ENCODE results near the gene TXNL1. TPM values are rescaled to one million over a fixed set of nuclear protein-coding genes. Genes with fewer than 3 reads are reported as not detected.

Gene TXNL1
- total RNA-seq, 1 donor from 2014 or later = 85.8 TPM

DNA sequence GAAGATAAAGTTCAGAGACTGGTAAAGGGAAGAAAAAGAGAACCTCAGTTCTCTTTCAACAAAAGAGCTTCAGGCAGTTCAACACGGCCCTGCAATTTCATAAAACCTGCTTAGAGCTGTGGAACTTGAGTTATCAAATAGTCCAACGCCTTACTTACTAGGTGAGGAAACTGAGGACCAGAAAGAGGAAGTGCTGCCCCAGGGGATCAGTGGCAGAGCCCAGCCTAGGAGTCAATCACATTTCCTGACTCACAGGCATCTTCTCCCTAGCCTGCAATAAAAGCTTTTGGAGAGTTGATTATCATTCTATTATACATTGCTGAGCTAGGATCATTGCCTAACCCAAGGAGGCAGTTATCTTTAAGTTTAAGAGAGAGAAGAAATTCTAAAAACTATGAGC is 77.4 kb downstream of the TXNL1 start:
- TF ChIP-seq, protein P1, sequence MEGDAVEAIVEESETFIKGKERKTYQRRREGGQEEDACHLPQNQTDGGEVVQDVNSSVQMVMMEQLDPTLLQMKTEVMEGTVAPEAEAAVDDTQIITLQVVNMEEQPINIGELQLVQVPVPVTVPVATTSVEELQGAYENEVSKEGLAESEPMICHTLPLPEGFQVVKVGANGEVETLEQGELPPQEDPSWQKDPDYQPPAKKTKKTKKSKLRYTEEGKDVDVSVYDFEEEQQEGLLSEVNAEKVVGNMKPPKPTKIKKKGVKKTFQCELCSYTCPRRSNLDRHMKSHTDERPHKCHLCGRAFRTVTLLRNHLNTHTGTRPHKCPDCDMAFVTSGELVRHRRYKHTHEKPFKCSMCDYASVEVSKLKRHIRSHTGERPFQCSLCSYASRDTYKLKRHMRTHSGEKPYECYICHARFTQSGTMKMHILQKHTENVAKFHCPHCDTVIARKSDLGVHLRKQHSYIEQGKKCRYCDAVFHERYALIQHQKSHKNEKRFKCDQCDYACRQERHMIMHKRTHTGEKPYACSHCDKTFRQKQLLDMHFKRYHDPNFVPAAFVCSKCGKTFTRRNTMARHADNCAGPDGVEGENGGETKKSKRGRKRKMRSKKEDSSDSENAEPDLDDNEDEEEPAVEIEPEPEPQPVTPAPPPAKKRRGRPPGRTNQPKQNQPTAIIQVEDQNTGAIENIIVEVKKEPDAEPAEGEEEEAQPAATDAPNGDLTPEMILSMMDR (conservative IDR thresholded peaks at IDR 0.05) = no peak
- H3K9me3 Mint-ChIP-seq = no peaks in the 10 kb centered on the region
- H3K27me3 Mint-ChIP-seq (ENCODE audit: low read depth) = no peaks in the 10 kb centered on the region
- H3K27ac Mint-ChIP-seq (ENCODE audit: unreplicated experiment) = no peak overlapping the region
- no peaks in the 10 kb centered on the region for H3K36me3 Mint-ChIP-seq (ENCODE audit: low read depth)
- peaks cover 7% of the 10 kb centered on the region for H3K4me1 Mint-ChIP-seq
- no peak for DNase-seq (ENCODE audit: low read depth, low spot score)
- no peak overlapping the region for H3K4me3 Mint-ChIP-seq

DNA sequence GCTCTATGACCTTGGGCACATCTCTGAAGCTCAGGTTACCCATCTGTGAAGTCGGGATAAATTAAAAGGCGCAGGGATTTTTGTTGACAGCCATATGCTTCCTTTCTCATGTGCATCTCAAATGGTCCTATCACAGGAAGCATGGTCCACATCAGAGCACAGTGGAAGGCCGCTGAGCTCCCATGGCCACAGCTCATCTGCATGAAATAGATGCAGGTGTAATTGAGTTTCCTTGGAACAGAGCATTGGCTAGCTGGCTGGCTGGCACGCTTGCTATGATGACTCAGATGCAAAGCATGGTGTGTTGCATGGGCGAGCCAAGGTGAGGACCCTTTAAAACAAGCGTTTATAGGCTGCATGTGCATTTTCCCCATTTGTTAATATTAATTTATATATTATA is 79.3 kb downstream of the TXNL1 start:
- Mint-ChIP-seq H3K27ac (ENCODE audit: unreplicated experiment) (no peak overlapping the region), H3K27me3 (ENCODE audit: low read depth) (no peaks in the 10 kb centered on the region), H3K4me1 (no peaks in the 10 kb centered on the region)

DNA sequence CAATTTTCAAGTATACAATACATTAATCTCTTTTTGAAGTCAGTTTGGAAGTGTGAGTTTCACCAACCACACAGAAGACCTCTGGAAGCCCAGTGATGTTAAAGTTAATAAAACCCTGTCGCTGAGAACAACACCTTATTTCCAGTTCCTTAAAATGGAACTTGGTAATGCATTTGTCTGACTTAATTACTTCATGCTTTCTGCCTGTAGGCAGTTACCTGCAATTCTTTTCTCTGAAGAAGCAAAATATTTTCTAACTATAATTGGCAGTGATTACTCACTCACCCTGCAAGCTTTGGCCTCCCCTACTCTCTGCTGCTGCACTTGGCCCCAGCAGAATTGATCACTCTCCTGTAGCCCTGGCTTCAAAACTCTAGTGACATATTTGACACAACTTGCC is 81.5 kb downstream of the TXNL1 start:
- no peak for DNase-seq (ENCODE audit: low read depth, low spot score)
- Mint-ChIP-seq H3K27ac (ENCODE audit: unreplicated experiment) (no peak overlapping the region), H3K4me1 (peaks cover 7% of the 10 kb centered on the region), H3K4me3 (no peak overlapping the region), H3K27me3 (ENCODE audit: low read depth) (no peaks in the 10 kb centered on the region), H3K36me3 (ENCODE audit: low read depth) (no peaks in the 10 kb centered on the region), H3K9me3 (no peaks in the 10 kb centered on the region)
- TF ChIP-seq, protein P1 (conservative IDR thresholded peaks at IDR 0.05) = no peak

More for the DNA sequence above, 79.3 kb downstream of the TXNL1 start:
- TF ChIP-seq, protein P1 (conservative IDR thresholded peaks at IDR 0.05) = no peak
- H3K36me3 Mint-ChIP-seq (ENCODE audit: low read depth) = no peaks in the 10 kb centered on the region
- H3K4me3 Mint-ChIP-seq = no peak overlapping the region
- no peaks in the 10 kb centered on the region for H3K9me3 Mint-ChIP-seq
- no peak for DNase-seq (ENCODE audit: low read depth, low spot score)

DNA sequence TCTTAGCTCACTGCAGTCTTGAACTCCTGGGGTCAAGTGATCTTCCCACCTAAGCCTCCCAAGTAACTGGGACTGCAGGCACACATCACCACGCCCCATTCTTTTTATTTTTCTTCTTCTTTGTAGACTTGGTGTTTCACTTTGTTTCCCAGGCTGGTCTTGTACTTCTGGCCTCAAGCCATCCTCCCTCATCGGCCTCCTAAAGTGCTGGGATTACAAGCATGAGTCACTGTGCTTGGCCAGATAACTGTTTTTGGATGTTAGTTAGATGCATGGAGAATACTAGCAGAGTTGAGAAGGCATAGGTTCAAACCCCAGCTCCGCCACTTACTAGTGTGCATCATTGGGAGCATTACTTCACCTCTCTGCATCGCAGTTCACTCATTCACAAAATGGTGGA is 88.3 kb downstream of the TXNL1 start:
- Mint-ChIP-seq H3K27ac (ENCODE audit: unreplicated experiment) (no peak overlapping the region), H3K4me3 (no peak overlapping the region), H3K36me3 (ENCODE audit: low read depth) (no peaks in the 10 kb centered on the region), H3K9me3 (peaks cover 2% of the 10 kb centered on the region), H3K4me1 (peaks cover 7% of the 10 kb centered on the region), H3K27me3 (ENCODE audit: low read depth) (no peaks in the 10 kb centered on the region)
- TF ChIP-seq, protein P1 (conservative IDR thresholded peaks at IDR 0.05) = no peak
- no peak for DNase-seq (ENCODE audit: low read depth, low spot score)

Other genes starting within 250 kb of the TXNL1 start
- gene WDR7, start 12.8 kb upstream of the TXNL1 start, total RNA-seq = 15.9 and 17.3 TPM in 2 replicates